Esophagus muscularis mucosa (tissue), 4 donors: ENCODE measurements around the gene TMEM141. TPM values are rescaled to one million over a fixed set of nuclear protein-coding genes. Genes with fewer than 3 reads are reported as not detected.
"Not testable (repeated sequence)": the region's sequence is repeated elsewhere in the genome, so short reads cannot be mapped to it uniquely, and the experiment has no call there.

Source experiments
- DNase-seq: peaks from one replicate; pipeline ENCODE4 v3.0.0-alpha.2; 2017; ENCODE audit errors: extremely low spot score
- H3K27ac ChIP-seq, 4 donors: fragments of 200-600 bp; sonication (generic); replicated peaks in 1 of 4; 1 replicate in 3 of 4; 2 replicates in 1 of 4; pipeline ENCODE4 v1.5.1; 2016 to 2019; ENCODE audit warnings: mild to moderate bottlenecking in 1 of 4
- H3K27me3 ChIP-seq, 4 donors: fragments of 200-600 bp; sonication (generic); one replicate each; pipeline versions ENCODE4 v1.5.1 to v1.6.0; 2016 to 2019
- H3K36me3 ChIP-seq, 4 donors: fragments of 200-600 bp; sonication (generic); one replicate each; pipeline ENCODE4 v1.5.1; 2016 to 2019
- H3K4me1 ChIP-seq, 4 donors: fragments of 200-600 bp; sonication (generic); one replicate each; pipeline ENCODE4 v1.5.1; 2016 to 2019
- H3K4me3 ChIP-seq, 4 donors: fragments of 200-600 bp; sonication (generic); 1 replicate in 2 of 4; 2 replicates in 2 of 4; pipeline ENCODE4 v1.5.1; 2016 to 2019; ENCODE audit warnings: mild to moderate bottlenecking in 4 of 4, moderate library complexity in 1 of 4
- H3K9me3 ChIP-seq, 4 donors: fragments of 200-600 bp; sonication (generic); 1 replicate in 3 of 4; 2 replicates in 1 of 4; pipeline ENCODE4 v1.5.1; 2016 to 2019
- EP300 ChIP-seq: sonication (generic); formaldehyde crosslinking; IDR thresholded peaks from one replicate; pipeline ENCODE4 v1.6.1; 2017; ENCODE audit warnings: antibody characterized with exemption
- POLR2A ChIP-seq: fragments of 450-650 bp; IDR thresholded peaks from one replicate; pipeline ENCODE4 v1.6.1; 2017; ENCODE audit warnings: antibody characterized with exemption, moderate library complexity, mild to moderate bottlenecking, low read depth
- POLR2AphosphoS5 ChIP-seq, 2 donors: sonication (generic); formaldehyde crosslinking; IDR thresholded peaks; one replicate each; pipeline ENCODE4 v1.6.1; 2017; ENCODE audit warnings: antibody characterized with exemption in 2 of 2
- WGBS: methylation state at CpG from one replicate; pipeline ENCODE4 v1.1.5; 2018; 5-methylcytosine and 5-hydroxymethylcytosine counted together
- intact Hi-C: fragments of 100-400 bp; cut with DNase I; formaldehyde crosslinking; loops from one replicate; pipeline ENCODE4 v1.15.1; 2023
- total RNA-seq, 4 donors: library from RNA; depleted of rRNA; stranded (reverse); fragments of >200 nt; gene quantifications; one replicate each; pipeline versions ENCODE4 v1.1.0 to v1.2.1, GENCODE V29; 2016
- TF ChIP-seq, protein P1 (sequence below), 3 experiments: fragments of 200-600 bp in 2 of 3; fragments of 450-650 bp in 1 of 3; sonication (generic) in 2 of 3; IDR thresholded peaks; one replicate each; pipeline ENCODE4 v1.5.1; 2017 to 2019; ENCODE audit warnings: antibody characterized with exemption in 3 of 3, mild to moderate bottlenecking in 2 of 3, moderate library complexity in 1 of 3

The TMEM141 gene
- total RNA-seq, 4 donors from 2014 or later, result 27.9 to 48.7 (median 31.5) TPM

DNA sequence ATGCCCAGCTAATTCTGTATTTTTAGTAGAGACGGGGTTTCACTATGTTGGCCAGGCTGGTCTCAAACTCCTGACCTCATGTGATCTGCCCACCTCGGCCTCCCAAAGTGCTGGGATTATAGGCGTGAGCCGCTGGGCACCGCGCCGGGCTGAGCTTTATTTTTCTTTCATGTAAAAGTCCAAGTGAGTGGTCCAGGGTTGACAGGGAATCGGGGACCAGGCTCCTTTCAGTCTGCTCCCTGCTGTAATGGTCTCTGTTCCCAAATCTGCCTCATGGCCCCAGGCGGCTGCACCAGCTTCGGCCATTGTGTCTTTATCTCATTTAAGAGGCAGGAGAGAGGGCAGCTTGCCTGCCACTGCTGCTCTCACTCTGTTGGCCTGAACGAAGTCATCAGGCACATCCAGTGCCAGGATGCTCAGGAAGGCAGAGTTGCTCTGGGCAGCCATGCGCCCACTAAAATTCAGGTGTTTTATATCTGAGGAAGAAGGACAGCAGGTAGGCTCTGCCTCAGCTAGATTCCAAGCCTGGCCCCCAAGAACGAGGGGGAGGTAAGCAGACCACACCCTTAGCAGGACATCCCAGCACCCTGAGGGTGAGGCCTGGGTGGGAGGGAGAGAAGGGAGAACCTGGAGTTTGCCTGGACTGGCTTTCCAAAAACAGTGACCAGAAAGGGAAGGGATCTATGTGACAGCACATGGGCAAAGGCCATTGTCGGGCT lies 3.3 kb downstream of the TMEM141 start:
- Histone ChIP-seq H3K27ac (no peak overlapping the region), H3K4me1 (peaks cover 20 to 38% (median 27%) of the 10 kb centered on the region in 4 donors), H3K9me3 (no peaks in the 10 kb centered on the region), H3K36me3 (peaks cover 0 to 22% (median 15%) of the 10 kb centered on the region in 4 donors), H3K4me3 (no peak overlapping the region), H3K27me3 (peaks cover 2 to 36% (median 25%) of the 10 kb centered on the region in 4 donors)
- intact Hi-C loops, result no loop called here
- WGBS, result 91% methylated on average over 13 of the region's 14 CpGs
- no peak for DNase-seq
- TF ChIP-seq POLR2AphosphoS5 (IDR thresholded peaks at IDR 0.05) (no peak), EP300 (no peak), POLR2A (no peak)
- TF ChIP-seq, protein P1, sequence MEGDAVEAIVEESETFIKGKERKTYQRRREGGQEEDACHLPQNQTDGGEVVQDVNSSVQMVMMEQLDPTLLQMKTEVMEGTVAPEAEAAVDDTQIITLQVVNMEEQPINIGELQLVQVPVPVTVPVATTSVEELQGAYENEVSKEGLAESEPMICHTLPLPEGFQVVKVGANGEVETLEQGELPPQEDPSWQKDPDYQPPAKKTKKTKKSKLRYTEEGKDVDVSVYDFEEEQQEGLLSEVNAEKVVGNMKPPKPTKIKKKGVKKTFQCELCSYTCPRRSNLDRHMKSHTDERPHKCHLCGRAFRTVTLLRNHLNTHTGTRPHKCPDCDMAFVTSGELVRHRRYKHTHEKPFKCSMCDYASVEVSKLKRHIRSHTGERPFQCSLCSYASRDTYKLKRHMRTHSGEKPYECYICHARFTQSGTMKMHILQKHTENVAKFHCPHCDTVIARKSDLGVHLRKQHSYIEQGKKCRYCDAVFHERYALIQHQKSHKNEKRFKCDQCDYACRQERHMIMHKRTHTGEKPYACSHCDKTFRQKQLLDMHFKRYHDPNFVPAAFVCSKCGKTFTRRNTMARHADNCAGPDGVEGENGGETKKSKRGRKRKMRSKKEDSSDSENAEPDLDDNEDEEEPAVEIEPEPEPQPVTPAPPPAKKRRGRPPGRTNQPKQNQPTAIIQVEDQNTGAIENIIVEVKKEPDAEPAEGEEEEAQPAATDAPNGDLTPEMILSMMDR (IDR thresholded peaks at IDR 0.05), result no peak

DNA sequence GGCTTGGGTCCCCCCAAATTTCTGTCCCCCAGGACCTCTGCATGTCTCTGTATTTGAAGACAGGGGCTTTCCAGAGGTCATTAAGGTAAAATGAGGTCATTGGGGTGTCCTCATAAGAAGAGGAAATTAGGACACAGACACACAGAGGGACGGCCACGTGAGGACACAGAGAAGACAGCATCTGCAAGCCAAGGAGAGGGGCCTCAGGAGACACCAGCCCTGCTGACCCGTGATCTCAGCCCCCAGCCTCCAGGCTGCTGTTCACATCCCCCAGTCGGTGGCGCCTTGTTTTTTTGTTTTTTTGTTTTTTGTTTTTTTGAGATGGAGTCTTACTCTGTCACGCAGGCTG lies 3.8 kb downstream of the TMEM141 start:
- no peak for TF ChIP-seq EP300
- TF ChIP-seq, protein P1 (IDR thresholded peaks at IDR 0.05), result no peak
- no peak for TF ChIP-seq POLR2A
- no peak for TF ChIP-seq POLR2AphosphoS5 (IDR thresholded peaks at IDR 0.05)
- Histone ChIP-seq H3K27me3 (peaks cover 6 to 41% (median 31%) of the 10 kb centered on the region in 4 donors), H3K36me3 (peaks cover 0 to 22% (median 15%) of the 10 kb centered on the region in 4 donors), H3K9me3 (no peaks in the 10 kb centered on the region), H3K4me3 (no peak overlapping the region), H3K27ac (no peak overlapping the region), H3K4me1 (peaks cover 24 to 40% (median 30%) of the 10 kb centered on the region in 4 donors)
- no peak for DNase-seq
- intact Hi-C loops, result no loop called here
- WGBS, result 83% methylated on average over 6 of the region's 6 CpGs

DNA sequence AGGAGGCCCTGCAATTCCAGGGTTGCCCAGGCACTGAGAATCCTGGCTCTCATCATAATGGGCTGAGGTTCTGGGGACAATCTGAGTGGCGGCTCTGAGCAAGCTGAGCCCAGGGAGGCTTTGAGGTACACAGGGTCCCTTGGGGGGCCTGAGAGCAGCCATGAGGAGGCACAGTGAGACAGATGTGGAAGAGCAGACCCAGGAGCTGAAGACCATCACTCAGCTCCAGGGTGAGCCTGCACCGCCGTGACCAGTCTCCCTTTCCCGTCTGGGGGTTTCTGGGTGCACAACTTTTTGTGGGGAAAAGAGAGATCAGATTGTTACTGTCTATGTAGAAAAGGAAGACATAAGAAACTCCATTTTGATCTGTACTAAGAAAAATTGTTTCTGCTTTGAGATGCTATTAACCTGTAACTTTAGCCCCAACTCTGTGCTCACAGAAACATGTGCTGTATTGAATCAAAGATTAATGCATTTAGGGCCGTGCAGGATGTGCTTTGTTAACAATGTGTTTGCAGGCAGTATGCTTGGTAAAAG lies 5.2 kb downstream of the TMEM141 start, which contains the start of gene CCDC183:
Gene CCDC183 (plus strand): TSS at position 101 of the 537 bp plus-strand sequence. CDS start 60 bp downstream, at position 161.
- Histone ChIP-seq H3K27me3 (peaks cover 6 to 54% (median 43%) of the 10 kb centered on the region in 4 donors), H3K4me1 (peaks cover 31 to 45% (median 36%) of the 10 kb centered on the region in 4 donors), H3K36me3 (peaks cover 0 to 22% (median 15%) of the 10 kb centered on the region in 4 donors), H3K4me3 (no peak within 1 kb of the TSS), H3K9me3 (no peaks in the 10 kb centered on the region), H3K27ac (no peak within 1 kb of the TSS)
- intact Hi-C loops, result no loop called here
- WGBS, result 59% methylated on average over 5 of the region's 5 CpGs
- TF ChIP-seq, protein P1 (IDR thresholded peaks at IDR 0.05), result no peak
- TF ChIP-seq EP300 (no peak), POLR2A (no peak), POLR2AphosphoS5 (IDR thresholded peaks at IDR 0.05) (no peak)
- no peak for DNase-seq

DNA sequence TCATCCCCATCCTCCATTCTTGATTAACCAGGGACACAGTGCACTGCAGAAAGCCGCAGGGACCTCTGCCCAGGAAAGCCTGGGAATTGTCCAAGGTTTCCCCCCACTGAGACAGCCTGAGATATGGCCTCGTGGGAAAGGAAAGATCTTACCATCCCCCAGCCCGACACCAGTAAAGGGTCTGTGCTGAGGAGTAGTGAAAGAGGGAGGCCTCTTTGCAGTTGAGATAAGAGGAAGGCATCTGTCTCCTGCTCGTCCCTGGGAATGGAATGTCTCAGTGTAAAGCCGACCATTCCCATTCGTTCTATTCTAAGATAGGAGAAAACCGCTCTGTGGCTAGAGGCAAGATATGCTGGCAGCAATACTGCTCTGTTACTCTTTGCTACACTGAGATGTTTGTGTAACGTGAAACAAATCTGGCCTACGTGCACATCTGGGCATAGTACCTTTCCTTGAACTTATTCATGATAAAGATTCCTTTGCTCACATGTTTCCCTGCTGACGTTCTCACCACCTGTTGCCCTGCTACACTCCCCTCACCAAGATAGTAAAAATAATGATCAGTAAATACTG lies 5.7 kb downstream of the TMEM141 start:
- WGBS, result 9% methylated on average over 10 of the region's 10 CpGs
- H3K9me3 ChIP-seq, intact Hi-C loops, H3K4me3 ChIP-seq, DNase-seq, H3K27ac ChIP-seq: not testable (repeated sequence)
- Histone ChIP-seq H3K36me3 (peaks cover 0 to 22% (median 15%) of the 10 kb centered on the region in 4 donors), H3K4me1 (peaks cover 28 to 44% (median 33%) of the 10 kb centered on the region in 4 donors), H3K27me3 (peaks cover 6 to 60% (median 49%) of the 10 kb centered on the region in 4 donors)

DNA sequence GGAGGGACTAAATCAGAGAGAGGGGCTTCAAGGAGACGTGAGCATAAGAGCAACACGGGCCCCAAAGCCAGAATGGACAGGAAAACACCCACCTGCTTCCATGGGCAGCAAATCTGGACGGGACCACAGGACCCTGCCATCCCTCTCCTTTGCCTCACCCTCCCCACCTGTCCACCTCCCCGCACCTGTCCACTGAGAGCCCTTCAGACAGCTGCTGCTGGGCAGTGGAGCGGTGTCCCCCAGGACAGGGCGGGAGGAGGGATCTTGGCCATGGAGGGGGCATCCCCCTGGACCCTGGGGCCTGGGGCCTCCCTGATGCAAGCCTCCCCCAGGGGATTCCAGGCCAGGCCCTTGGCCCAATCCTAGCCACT lies 7.5 kb downstream of the TMEM141 start:
- H3K27ac ChIP-seq, result no peak overlapping the region
- peaks cover 0 to 8% (median 4%) of the 10 kb centered on the region in 4 donors for H3K36me3 ChIP-seq
- H3K4me1 ChIP-seq, result peaks cover 21 to 32% (median 23%) of the 10 kb centered on the region in 4 donors
- WGBS, result 72% methylated on average over 3 of the region's 6 CpGs
- intact Hi-C loops, result no loop called here
- no peak overlapping the region for H3K4me3 ChIP-seq
- no peak for DNase-seq
- peaks cover 6 to 72% (median 52%) of the 10 kb centered on the region in 4 donors for H3K27me3 ChIP-seq
- H3K9me3 ChIP-seq, result no peaks in the 10 kb centered on the region
- TF ChIP-seq EP300, result no peak
- no peak for TF ChIP-seq POLR2A
- TF ChIP-seq, protein P1 (IDR thresholded peaks at IDR 0.05), result no peak
- TF ChIP-seq POLR2AphosphoS5 (IDR thresholded peaks at IDR 0.05), result no peak
